Right lobe of liver (tissue), 6 donors: ENCODE data around the gene OLFM2. TPM values are rescaled to one million over a fixed set of nuclear protein-coding genes. Genes with fewer than 3 reads are reported as not detected.
A peak's percentile ranks its signal among the peaks of the same experiment; 100 is the strongest.

Experiments
- ATAC-seq, 4 donors: fragments of 200-7000 bp; cut with Tn5 transposase; one replicate each; pipeline ENCODE4 v1.9.1; 2020; ENCODE audit warnings: mild to moderate bottlenecking in 4 of 4, moderate library complexity in 4 of 4
- DNase-seq, 3 donors: peaks; one replicate each; pipeline ENCODE4 v3.0.0-alpha.2; 2020
- H3K27ac ChIP-seq, 3 donors: fragments of 200-600 bp; one replicate each; pipeline ENCODE4 v1.8.0; 2022
- H3K27me3 ChIP-seq, 2 donors: fragments of 200-600 bp; one replicate each; pipeline ENCODE4 v1.8.0; 2022
- H3K36me3 ChIP-seq, 4 donors: fragments of 200-600 bp; sonication (generic) in 1 of 4; one replicate each; pipeline versions ENCODE4 v1.5.1 to v1.8.0; 2017 to 2022; ENCODE audit warnings: control low read depth in 1 of 4
- H3K4me1 ChIP-seq, 4 donors: fragments of 200-600 bp; sonication (generic) in 1 of 4; one replicate each; pipeline versions ENCODE4 v1.5.1 to v1.8.0; 2017 to 2022; ENCODE audit warnings: control low read depth in 1 of 4
- H3K4me3 ChIP-seq, 3 donors: fragments of 200-600 bp; one replicate each; pipeline ENCODE4 v1.8.0; 2022
- H3K9me3 ChIP-seq, 4 donors: fragments of 200-600 bp; sonication (generic) in 1 of 4; one replicate each; pipeline versions ENCODE4 v1.5.1 to v1.8.0; 2017 to 2022; ENCODE audit warnings: control low read depth in 1 of 4
- CTCF ChIP-seq, 4 donors: fragments of 200-600 bp in 3 of 4; fragments of 450-650 bp in 1 of 4; IDR thresholded peaks; one replicate each; pipeline versions ENCODE4 v1.5.1 to v1.8.0; 2016 to 2022; ENCODE audit warnings: antibody characterized with exemption in 4 of 4, mild to moderate bottlenecking in 2 of 4
- POLR2A ChIP-seq: fragments of 450-650 bp; IDR thresholded peaks from one replicate; pipeline ENCODE4 v1.6.1; 2017; ENCODE audit warnings: antibody characterized with exemption, mild to moderate bottlenecking
- WGBS: methylation state at CpG from one replicate; pipeline ENCODE4 v1.1.6; 2018; ENCODE audit warnings: low coverage, low lambda C conversion rate; ENCODE audit not compliant: insufficient coverage; ENCODE audit errors: missing lambda C conversion rate; 5-methylcytosine and 5-hydroxymethylcytosine counted together
- intact Hi-C, 2 donors: fragments of 100-400 bp; cut with DNase I; formaldehyde crosslinking; loops; one replicate each; pipeline versions ENCODE4 v1.11.2 to v1.14.1; 2022
- total RNA-seq, 6 experiments: library from RNA; depleted of rRNA in 2 of 6; stranded (reverse); fragments of >200 nt in 2 of 6; fragmentation: NEBNext Ultra II Directional in 3 of 6; extraction: Animal tissue kit (Norgen Biotek cat#: 25700) in 3 of 6; gene quantifications; one replicate each; pipeline versions ENCODE4 v1.1.0 to v1.2.4, GENCODE V29; 2016 to 2023
- donor health status: DM: no; HTN: yes; CAD: no.
- donor health status: DM: no; HTN: no; CAD: no.
- donor health status: DM: no; HTN: no; CAD: no.
- donor health status: DM: no; HTN: yes; CAD: no.
- donor health status: DM: no; HTN: yes; CAD: no.

OLFM2 gene
- total RNA-seq, 6 experiments from 2014 or later: 3.8 to 72.5 (median 31.8) TPM

- no peak overlapping the region for H3K4me3 ChIP-seq
- H3K27ac ChIP-seq: peak overlapping the region in 1 of 3 donors; percentile 26
- no peaks in the 10 kb centered on the region for H3K4me1 ChIP-seq
- TF ChIP-seq POLR2A: no peak
- TF ChIP-seq CTCF (IDR thresholded peaks at IDR 0.05): no peak
- peak; percentile 38 to 71 (median 62) for ATAC-seq
- intact Hi-C loops: no loop called here
- peak; percentile 36 to 62 (median 59) for DNase-seq
- no peaks in the 10 kb centered on the region for H3K27me3 ChIP-seq
- H3K36me3 ChIP-seq: no peaks in the 10 kb centered on the region
- 29% methylated on average over 11 of the region's 18 CpGs for WGBS
- H3K9me3 ChIP-seq: no peaks in the 10 kb centered on the region
Observed at GRCh38 chr19:9945319-9945966, 9.1 kb upstream of the OLFM2 start.

GRCh38 chr19:9943744-9944143, 7.4 kb upstream of the OLFM2 start:
- Histone ChIP-seq H3K36me3 (no peaks in the 10 kb centered on the region), H3K9me3 (no peaks in the 10 kb centered on the region), H3K4me3 (no peak overlapping the region), H3K27ac (no peak overlapping the region), H3K4me1 (no peaks in the 10 kb centered on the region), H3K27me3 (no peaks in the 10 kb centered on the region)
- no peak for TF ChIP-seq CTCF (IDR thresholded peaks at IDR 0.05)
- TF ChIP-seq POLR2A: no peak
- intact Hi-C loops: no loop called here
- ATAC-seq (no peak), DNase-seq (no peak)
- 48% methylated on average over 3 of the region's 6 CpGs for WGBS

GRCh38 chr19:9941671-9942070, 5.4 kb upstream of the OLFM2 start:
- Histone ChIP-seq H3K4me1 (peaks cover 0 to 4% (median 0%) of the 10 kb centered on the region in 4 donors), H3K36me3 (no peaks in the 10 kb centered on the region), H3K9me3 (no peaks in the 10 kb centered on the region), H3K27me3 (no peaks in the 10 kb centered on the region), H3K4me3 (no peak overlapping the region), H3K27ac (no peak overlapping the region)
- ATAC-seq: no peak
- 50% methylated on average over 1 of the region's 1 CpG for WGBS
- TF ChIP-seq POLR2A: no peak
- TF ChIP-seq CTCF (IDR thresholded peaks at IDR 0.05): no peak
- intact Hi-C loops: no loop called here
- no peak for DNase-seq

GRCh38 chr19:9941231-9941630, 4.9 kb upstream of the OLFM2 start:
- no CpG with 5 or more reads among the region's 1 CpG for WGBS
- DNase-seq: no peak

More at GRCh38 chr19:9941231-9941630, 4.9 kb upstream of the OLFM2 start:
- no peaks in the 10 kb centered on the region for H3K36me3 ChIP-seq
- H3K27me3 ChIP-seq: no peaks in the 10 kb centered on the region
- no peak for ATAC-seq
- H3K27ac ChIP-seq: no peak overlapping the region
- no peaks in the 10 kb centered on the region for H3K9me3 ChIP-seq
- no peak overlapping the region for H3K4me3 ChIP-seq
- H3K4me1 ChIP-seq: peaks cover 0 to 6% (median 0%) of the 10 kb centered on the region in 4 donors
- no peak for TF ChIP-seq CTCF (IDR thresholded peaks at IDR 0.05)
- TF ChIP-seq POLR2A: no peak
- intact Hi-C loops: no loop called here
